IPS-20b (cell line): Measurements from ENCODE around the gene ITCH.

Experiments
- H3K27ac ChIP-seq: one replicate; pipeline ENCODE4 v1.5.1; 2013; ENCODE audit warnings: low read length
- H3K27me3 ChIP-seq: 2 replicates; pipeline ENCODE4 v1.6.1; 2013; ENCODE audit warnings: mild to moderate bottlenecking, low read length, inconsistent platforms; ENCODE audit not compliant: insufficient read depth
- H3K36me3 ChIP-seq: 2 replicates; pipeline ENCODE4 v1.6.1; 2013; ENCODE audit warnings: low read depth, mild to moderate bottlenecking, inconsistent platforms, low read length, moderate library complexity; ENCODE audit not compliant: insufficient read depth
- H3K4me1 ChIP-seq: 2 replicates; pipeline ENCODE4 v1.6.1; 2013; ENCODE audit warnings: mild to moderate bottlenecking, control low read depth, inconsistent platforms, low read length, moderate library complexity; ENCODE audit not compliant: insufficient read depth
- H3K4me3 ChIP-seq: 2 replicates; pipeline ENCODE4 v1.5.1; 2013; ENCODE audit warnings: mild to moderate bottlenecking, low read length, inconsistent platforms
- H3K9ac ChIP-seq: 2 replicates; pipeline ENCODE4 v1.6.1; 2013; ENCODE audit warnings: low read depth, mild to moderate bottlenecking, inconsistent platforms, low read length, moderate library complexity
- H3K9me3 ChIP-seq: 2 replicates; pipeline ENCODE4 v1.6.1; 2013; ENCODE audit warnings: mild to moderate bottlenecking, low read depth, low read length, inconsistent platforms; ENCODE audit not compliant: insufficient read depth

The ITCH gene

DNA sequence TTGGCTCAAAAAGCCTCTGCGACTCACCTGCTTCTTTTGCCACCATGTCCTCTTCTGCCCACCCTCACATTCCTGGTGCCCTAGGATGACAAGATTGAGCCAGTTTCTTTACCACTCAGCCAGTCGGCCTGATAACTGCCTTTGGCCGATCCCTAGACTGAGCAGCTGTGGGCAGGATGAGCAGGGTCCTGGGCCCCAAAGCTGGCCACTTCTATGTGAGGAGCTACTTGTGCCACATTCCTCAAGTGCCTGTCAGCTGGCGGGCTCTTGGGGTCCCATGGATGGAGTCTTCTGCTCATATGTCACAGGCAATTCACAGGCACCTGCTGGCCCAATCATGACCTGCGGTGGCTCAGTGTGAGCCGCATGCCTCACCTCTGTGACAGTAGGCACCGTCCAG, 169.7 kb downstream of the ITCH start:
- no peaks in the 10 kb centered on the region for H3K27me3 ChIP-seq
- H3K9me3 ChIP-seq, result no peaks in the 10 kb centered on the region
- H3K4me3 ChIP-seq, result no peak overlapping the region
- H3K9ac ChIP-seq, result no peak overlapping the region
- H3K4me1 ChIP-seq, result no peaks in the 10 kb centered on the region
- no peak overlapping the region for H3K27ac ChIP-seq
- peaks cover 89% of the 10 kb centered on the region for H3K36me3 ChIP-seq

- peaks cover 79% of the 10 kb centered on the region for H3K36me3 ChIP-seq
- H3K4me1 ChIP-seq, result no peaks in the 10 kb centered on the region
- H3K4me3 ChIP-seq, result no peak overlapping the region
- no peak overlapping the region for H3K9ac ChIP-seq
- no peaks in the 10 kb centered on the region for H3K9me3 ChIP-seq
- H3K27ac ChIP-seq, result no peak overlapping the region
- H3K27me3 ChIP-seq, result no peaks in the 10 kb centered on the region
Measured at GRCh38 chr20:34534391-34535165, 171.5 kb downstream of the ITCH start.

DNA sequence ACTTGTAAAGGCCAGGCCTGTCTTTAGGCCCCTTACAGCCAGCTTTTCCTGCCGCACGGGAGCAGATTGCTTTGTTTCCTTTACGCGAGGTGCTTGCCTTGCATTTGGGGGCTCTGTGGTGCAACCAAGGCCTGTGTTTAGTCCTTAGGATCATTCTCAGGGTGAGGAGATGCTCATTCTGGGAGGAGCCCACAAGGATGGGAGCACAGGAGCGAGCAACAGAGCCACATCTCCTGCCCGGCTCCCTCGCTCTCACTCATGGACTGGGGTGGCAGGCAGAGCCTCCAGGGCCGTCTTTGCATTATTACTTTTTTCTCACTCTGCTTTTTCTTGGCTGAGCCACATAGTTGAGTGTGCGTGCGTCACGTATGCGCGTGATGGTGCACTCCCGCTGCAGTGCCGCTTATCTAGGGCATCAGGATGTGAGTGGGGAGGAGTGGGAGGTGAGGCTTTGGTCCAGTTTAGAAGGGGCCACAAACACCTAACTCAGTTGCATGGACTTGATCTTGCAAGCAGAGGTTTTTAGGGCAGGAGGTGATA, 172.3 kb downstream of the ITCH start:
- H3K27ac ChIP-seq, result no peak overlapping the region
- H3K27me3 ChIP-seq, result no peaks in the 10 kb centered on the region
- no peak overlapping the region for H3K4me3 ChIP-seq
- H3K36me3 ChIP-seq, result peaks cover 78% of the 10 kb centered on the region
- H3K9ac ChIP-seq, result no peak overlapping the region
- no peaks in the 10 kb centered on the region for H3K4me1 ChIP-seq
- no peaks in the 10 kb centered on the region for H3K9me3 ChIP-seq

DNA sequence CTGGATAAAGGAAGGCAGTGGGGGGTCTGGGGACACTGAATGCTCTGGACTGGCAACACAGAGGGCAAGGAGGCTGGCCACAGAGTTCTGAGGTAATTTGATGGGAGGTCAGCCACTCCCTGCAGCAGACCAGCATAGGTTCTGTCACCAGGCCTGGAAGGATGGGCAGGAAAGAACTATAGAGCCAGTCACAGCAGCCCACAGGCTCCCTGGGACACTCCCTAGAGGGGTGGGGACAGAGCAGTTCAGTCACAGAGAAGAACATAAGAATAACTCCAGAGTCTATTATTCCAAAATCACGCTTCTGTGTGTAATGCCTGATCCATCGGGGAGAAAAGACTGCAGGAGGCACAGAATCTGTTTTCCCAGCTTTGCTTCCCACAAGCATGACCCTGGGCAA, 172.8 kb downstream of the ITCH start:
- peaks cover 78% of the 10 kb centered on the region for H3K36me3 ChIP-seq
- no peaks in the 10 kb centered on the region for H3K9me3 ChIP-seq
- H3K9ac ChIP-seq, result no peak overlapping the region
- no peaks in the 10 kb centered on the region for H3K27me3 ChIP-seq
- no peaks in the 10 kb centered on the region for H3K4me1 ChIP-seq
- no peak overlapping the region for H3K4me3 ChIP-seq
- no peak overlapping the region for H3K27ac ChIP-seq

GRCh38 chr20:34536798-34537394, 173.8 kb downstream of the ITCH start:
- H3K9me3 ChIP-seq, result no peaks in the 10 kb centered on the region
- H3K27ac ChIP-seq, result no peak overlapping the region
- peaks cover 78% of the 10 kb centered on the region for H3K36me3 ChIP-seq

GRCh38 chr20:34537651-34538050, 174.6 kb downstream of the ITCH start:
- Histone ChIP-seq H3K9me3 (no peaks in the 10 kb centered on the region), H3K27me3 (no peaks in the 10 kb centered on the region), H3K9ac (no peak overlapping the region), H3K27ac (no peak overlapping the region), H3K4me3 (no peak overlapping the region), H3K36me3 (peaks cover 70% of the 10 kb centered on the region), H3K4me1 (no peaks in the 10 kb centered on the region)

More at GRCh38 chr20:34536798-34537394, 173.8 kb downstream of the ITCH start:
- H3K4me3 ChIP-seq, result no peak overlapping the region
- no peaks in the 10 kb centered on the region for H3K4me1 ChIP-seq
- no peaks in the 10 kb centered on the region for H3K27me3 ChIP-seq
- no peak overlapping the region for H3K9ac ChIP-seq

GRCh38 chr20:34538671-34539123, 175.6 kb downstream of the ITCH start:
- H3K9me3 ChIP-seq, result no peaks in the 10 kb centered on the region
- no peak overlapping the region for H3K27ac ChIP-seq
- H3K27me3 ChIP-seq, result no peaks in the 10 kb centered on the region
- H3K4me3 ChIP-seq, result no peak overlapping the region
- peaks cover 62% of the 10 kb centered on the region for H3K36me3 ChIP-seq
- H3K4me1 ChIP-seq, result no peaks in the 10 kb centered on the region
- H3K9ac ChIP-seq, result no peak overlapping the region

DNA sequence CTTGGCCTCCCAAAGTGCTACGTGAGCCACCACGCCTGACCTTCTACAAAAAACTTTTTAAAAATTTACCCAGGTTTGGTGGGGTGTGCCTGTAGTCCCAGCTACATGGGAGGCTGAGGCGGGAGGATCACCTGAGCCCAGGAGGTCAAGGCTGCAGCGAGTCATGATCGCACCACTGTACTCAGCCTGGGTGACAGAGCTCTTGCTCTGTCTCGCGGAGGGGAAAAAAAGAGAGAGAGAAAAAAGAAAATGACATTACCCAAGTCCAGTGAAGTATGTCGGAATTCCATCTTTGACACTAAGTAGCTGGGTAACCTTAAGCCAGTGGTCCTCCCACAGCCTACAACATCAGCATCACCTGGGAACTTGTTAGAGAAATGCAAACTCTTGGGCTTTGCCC, 176.7 kb downstream of the ITCH start:
- peaks cover 55% of the 10 kb centered on the region for H3K36me3 ChIP-seq
- no peak overlapping the region for H3K4me3 ChIP-seq
- H3K4me1 ChIP-seq, result no peaks in the 10 kb centered on the region
- peaks cover 1% of the 10 kb centered on the region; the same call in 1 of the 2 replicates for H3K27me3 ChIP-seq
- no peak overlapping the region for H3K9ac ChIP-seq
- no peak overlapping the region for H3K27ac ChIP-seq
- H3K9me3 ChIP-seq, result no peaks in the 10 kb centered on the region

GRCh38 chr20:34540596-34541263, 177.7 kb downstream of the ITCH start:
- H3K4me1 ChIP-seq, result no peaks in the 10 kb centered on the region
- H3K27me3 ChIP-seq, result peaks cover 9% of the 10 kb centered on the region; the same call in 1 of the 2 replicates
- H3K27ac ChIP-seq, result no peak overlapping the region
- peaks cover 45% of the 10 kb centered on the region for H3K36me3 ChIP-seq
- H3K9ac ChIP-seq, result no peak overlapping the region
- H3K9me3 ChIP-seq, result no peaks in the 10 kb centered on the region
- H3K4me3 ChIP-seq, result no peak overlapping the region

GRCh38 chr20:34541264-34541901, 178.3 kb downstream of the ITCH start:
- Histone ChIP-seq H3K9me3 (no peaks in the 10 kb centered on the region), H3K36me3 (peaks cover 40% of the 10 kb centered on the region), H3K4me3 (no peak overlapping the region), H3K27ac (no peak overlapping the region), H3K27me3 (peaks cover 9% of the 10 kb centered on the region; the same call in 1 of the 2 replicates), H3K9ac (no peak overlapping the region), H3K4me1 (no peaks in the 10 kb centered on the region)

GRCh38 chr20:34541917-34542316, 178.8 kb downstream of the ITCH start:
- Histone ChIP-seq H3K27me3 (peaks cover 9% of the 10 kb centered on the region; the same call in 1 of the 2 replicates), H3K4me3 (no peak overlapping the region), H3K36me3 (peaks cover 37% of the 10 kb centered on the region), H3K9me3 (no peaks in the 10 kb centered on the region), H3K9ac (no peak overlapping the region), H3K27ac (no peak overlapping the region), H3K4me1 (no peaks in the 10 kb centered on the region)
